Neuron (in vitro differentiated cells): ENCODE data around the gene IFNAR1.
"Not testable (repeated sequence)": the region's sequence is repeated elsewhere in the genome, so short reads cannot be mapped to it uniquely, and the experiment has no call there.

Source experiments
- H2AFZ ChIP-seq: one replicate; pipeline ENCODE4 v1.6.1; 2013; ENCODE audit warnings: low read depth, mild to moderate bottlenecking, inconsistent platforms, low read length, moderate library complexity
- H3K27me3 ChIP-seq: one replicate; pipeline ENCODE4 v1.6.1; 2013; ENCODE audit warnings: low read length; ENCODE audit not compliant: insufficient read depth
- H3K36me3 ChIP-seq: one replicate; pipeline ENCODE4 v1.6.1; 2013; ENCODE audit warnings: low read length; ENCODE audit not compliant: insufficient read depth
- H3K4me1 ChIP-seq: one replicate; pipeline ENCODE4 v1.6.1; 2013; ENCODE audit warnings: low read length; ENCODE audit not compliant: insufficient read depth
- H3K4me3 ChIP-seq: 2 replicates; pipeline ENCODE4 v1.5.1; 2013; ENCODE audit warnings: mild to moderate bottlenecking, low read length, moderate library complexity
- H3K9me3 ChIP-seq: one replicate; pipeline ENCODE4 v1.6.1; 2013; ENCODE audit warnings: low read length

Gene IFNAR1

DNA sequence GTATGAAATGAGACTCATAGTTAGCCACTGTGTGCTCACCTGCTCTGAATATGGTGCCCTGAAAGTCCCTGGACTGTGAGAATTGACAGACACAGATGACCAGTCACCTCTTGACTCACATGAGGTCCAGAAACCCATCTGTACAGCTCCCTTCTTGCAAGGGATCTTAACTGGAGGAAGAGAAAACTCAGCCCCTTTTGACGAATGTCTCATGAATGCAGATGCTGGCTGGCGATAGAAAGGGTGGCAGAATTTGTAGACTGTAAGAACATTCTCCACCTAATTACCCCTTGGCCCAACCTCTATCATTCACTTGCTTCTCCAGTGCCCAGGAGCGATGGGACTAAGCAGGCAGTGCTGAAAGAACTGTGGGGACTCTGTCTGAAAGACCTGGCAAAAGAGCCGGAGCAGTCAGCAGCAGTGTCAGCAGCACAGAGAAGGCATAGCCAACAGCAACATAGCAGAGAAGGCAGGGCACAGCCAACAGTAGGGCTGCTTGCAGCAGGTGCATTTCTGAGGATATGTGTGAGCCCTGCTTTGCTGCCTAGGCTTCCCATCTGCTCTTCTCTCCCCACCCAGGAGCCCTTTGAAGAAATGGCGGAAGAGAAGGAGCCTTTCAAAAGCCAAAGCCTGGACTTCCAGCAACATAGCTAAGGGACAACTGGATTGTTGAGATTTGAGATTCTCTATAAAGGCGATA, 52.6 kb downstream of the IFNAR1 start:
- Histone ChIP-seq H3K4me3 (no peak overlapping the region), H2AFZ (no peak overlapping the region), H3K9me3 (no peaks in the 10 kb centered on the region), H3K36me3 (no peaks in the 10 kb centered on the region), H3K27me3 (no peaks in the 10 kb centered on the region), H3K4me1 (no peaks in the 10 kb centered on the region)

DNA sequence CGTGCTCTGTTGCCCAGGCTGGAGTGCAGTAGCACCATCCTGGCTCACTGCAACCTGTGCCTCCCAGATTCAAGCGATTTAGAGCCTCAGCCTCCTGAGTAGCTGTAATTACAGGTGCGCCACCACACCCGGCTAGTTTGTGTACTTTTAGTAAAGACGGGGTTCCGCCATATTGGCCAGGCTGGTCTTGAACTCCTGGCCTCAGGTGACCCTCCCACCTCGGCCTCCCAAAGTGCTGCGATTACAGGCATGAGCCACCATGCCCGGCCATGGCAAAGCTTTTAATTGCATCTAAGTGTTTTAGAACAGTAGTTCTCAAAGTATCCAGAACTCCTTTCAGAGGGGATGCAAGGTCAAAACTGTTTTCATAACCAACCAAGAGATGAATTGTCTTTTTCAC, 53.3 kb downstream of the IFNAR1 start:
- Histone ChIP-seq H3K4me3 (no peak overlapping the region), H3K4me1 (peaks cover 2% of the 10 kb centered on the region)

DNA sequence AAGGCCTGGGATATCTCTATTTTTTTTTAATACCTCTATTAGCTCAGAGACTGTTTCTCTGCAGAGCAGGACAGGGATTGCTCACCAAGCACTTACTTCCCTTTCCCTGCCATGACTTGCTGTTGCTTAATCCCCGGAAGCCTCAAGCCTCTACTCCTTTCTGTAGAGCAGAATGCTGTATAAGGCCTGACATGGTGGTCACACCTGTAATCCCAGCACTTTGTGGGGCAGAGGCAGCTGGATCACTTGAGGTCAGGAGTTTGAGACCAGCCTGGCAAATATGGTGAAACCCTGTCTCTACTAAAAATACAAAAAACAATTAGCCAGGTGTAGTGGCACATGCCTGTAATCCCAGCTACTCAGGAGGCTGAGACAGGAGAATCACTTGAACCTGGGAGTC, 55.2 kb downstream of the IFNAR1 start:
- not testable (repeated sequence) for H3K9me3 ChIP-seq, H3K27me3 ChIP-seq, H3K4me3 ChIP-seq, H3K4me1 ChIP-seq, H3K36me3 ChIP-seq, H2AFZ ChIP-seq

More for the DNA sequence above, 53.3 kb downstream of the IFNAR1 start:
- Histone ChIP-seq H3K9me3 (no peaks in the 10 kb centered on the region), H3K27me3 (no peaks in the 10 kb centered on the region), H2AFZ (no peak overlapping the region), H3K36me3 (no peaks in the 10 kb centered on the region)

DNA sequence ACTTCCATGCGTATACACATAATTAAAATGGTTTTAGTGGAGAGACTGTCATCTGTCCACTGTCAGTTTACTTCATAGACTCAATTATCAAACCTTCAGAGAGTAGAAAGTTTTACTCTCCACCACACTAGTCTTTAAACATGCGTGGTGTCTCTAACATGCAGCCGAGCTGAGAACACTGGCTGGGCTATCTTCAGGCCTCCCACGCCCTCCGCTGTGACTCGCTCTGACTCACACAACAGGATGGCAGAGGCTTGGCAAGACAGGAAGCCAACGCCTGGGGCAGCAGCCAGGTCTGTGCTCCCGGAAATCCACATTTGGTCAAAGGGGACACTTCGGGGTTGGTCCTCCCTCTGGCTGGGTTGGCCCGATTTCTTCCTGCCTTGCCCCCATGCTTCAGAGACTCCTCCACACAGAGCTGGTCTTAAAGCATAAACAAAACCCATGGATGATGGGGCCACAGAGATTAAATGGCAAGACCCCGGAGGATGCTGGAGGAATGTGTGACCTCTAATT, 55.8 kb downstream of the IFNAR1 start:
- no peaks in the 10 kb centered on the region for H3K9me3 ChIP-seq
- no peak overlapping the region for H3K4me3 ChIP-seq
- H2AFZ ChIP-seq = no peak overlapping the region
- H3K27me3 ChIP-seq = no peaks in the 10 kb centered on the region
- no peaks in the 10 kb centered on the region for H3K36me3 ChIP-seq
- peaks cover 2% of the 10 kb centered on the region for H3K4me1 ChIP-seq

DNA sequence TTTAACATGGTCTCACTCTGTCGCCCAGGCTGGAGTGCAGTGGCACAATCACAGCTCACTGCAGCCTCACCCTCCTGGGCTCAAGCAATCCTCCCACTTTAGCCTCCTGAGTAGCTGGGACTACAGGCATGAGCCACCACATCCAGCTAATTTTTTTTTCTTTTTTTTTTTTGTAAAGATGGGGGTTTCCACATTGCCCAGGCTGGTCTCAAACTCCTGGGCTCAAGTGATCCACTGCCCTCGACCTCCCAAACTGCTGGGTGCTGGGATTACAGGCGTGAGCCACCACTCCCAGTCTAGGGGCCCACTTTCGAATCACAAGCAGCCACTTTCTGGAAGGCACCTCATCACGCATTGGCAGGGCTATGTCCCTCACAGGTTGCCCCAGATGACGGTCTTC, 56.6 kb downstream of the IFNAR1 start:
- H3K4me1 ChIP-seq, H3K36me3 ChIP-seq, H3K9me3 ChIP-seq, H3K4me3 ChIP-seq, H2AFZ ChIP-seq, H3K27me3 ChIP-seq: not testable (repeated sequence)

DNA sequence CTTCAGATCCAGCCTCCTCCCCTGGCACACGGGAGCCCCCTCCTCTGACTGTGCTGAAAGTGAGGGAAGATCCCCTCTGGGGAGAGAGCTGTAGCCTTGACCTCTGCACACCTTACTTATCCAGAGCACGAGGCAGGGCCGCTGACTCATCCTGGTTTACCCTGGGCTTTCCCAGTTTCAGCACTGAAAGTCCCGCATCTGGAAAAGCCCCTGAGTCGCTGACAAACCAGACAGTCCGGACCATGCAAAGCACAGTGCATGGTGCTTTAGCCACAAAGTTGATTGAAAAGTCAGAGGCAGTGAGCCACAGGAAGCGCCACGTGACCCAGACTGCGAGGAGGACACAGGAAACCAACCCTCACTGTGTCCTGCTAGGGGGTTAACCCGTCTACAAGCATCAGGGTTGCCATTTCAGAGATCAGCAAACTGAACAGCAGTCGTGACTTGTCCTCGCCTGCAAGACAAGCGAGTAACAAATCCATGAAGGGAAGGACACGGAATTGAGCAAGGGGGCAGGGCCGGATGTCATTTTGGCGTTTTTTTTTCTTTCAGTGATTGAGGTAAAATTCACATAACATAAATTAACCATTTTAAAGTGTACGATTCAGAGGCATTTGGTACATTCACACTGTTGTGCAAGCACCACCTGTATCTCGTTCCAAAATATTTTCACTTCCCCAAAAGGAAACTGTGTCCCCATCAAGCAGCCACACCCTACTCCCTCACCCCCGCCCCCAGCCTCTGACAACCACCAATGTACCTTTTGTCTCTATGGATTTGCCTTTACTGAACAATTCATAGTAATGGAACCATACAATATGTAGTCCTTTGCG, 58.5 kb downstream of the IFNAR1 start:
- Histone ChIP-seq H3K9me3 (no peaks in the 10 kb centered on the region), H3K4me3 (no peak overlapping the region), H2AFZ (no peak overlapping the region), H3K27me3 (no peaks in the 10 kb centered on the region), H3K36me3 (no peaks in the 10 kb centered on the region), H3K4me1 (peaks cover 2% of the 10 kb centered on the region)

DNA sequence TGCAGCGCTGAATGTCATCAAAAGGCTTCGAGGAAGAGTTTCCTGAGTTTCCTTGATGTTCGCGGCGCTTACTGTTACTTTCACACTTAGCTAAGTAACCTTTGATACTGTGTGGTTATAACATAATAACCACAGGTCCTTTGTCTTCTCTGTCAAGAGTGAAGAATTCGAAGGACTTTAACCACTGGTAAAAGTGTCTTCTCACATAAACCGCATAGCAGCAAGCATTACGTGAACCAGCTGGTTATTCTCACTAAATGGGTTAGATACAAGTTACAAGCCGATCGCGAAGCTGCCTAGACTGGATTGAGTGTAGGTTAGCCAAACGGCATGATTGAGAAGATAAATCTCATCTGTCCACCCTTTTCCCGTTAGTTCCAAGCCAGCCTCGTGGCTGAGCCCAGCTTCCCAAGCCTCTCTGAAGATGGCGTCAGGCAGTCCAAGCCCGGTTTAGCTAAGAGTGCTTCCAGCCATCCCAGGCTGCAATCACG, 60.1 kb downstream of the IFNAR1 start:
- no peaks in the 10 kb centered on the region for H3K36me3 ChIP-seq
- no peaks in the 10 kb centered on the region for H3K27me3 ChIP-seq
- H3K4me1 ChIP-seq = peaks cover 2% of the 10 kb centered on the region
- no peak overlapping the region for H3K4me3 ChIP-seq
- no peak overlapping the region for H2AFZ ChIP-seq
- no peaks in the 10 kb centered on the region for H3K9me3 ChIP-seq

DNA sequence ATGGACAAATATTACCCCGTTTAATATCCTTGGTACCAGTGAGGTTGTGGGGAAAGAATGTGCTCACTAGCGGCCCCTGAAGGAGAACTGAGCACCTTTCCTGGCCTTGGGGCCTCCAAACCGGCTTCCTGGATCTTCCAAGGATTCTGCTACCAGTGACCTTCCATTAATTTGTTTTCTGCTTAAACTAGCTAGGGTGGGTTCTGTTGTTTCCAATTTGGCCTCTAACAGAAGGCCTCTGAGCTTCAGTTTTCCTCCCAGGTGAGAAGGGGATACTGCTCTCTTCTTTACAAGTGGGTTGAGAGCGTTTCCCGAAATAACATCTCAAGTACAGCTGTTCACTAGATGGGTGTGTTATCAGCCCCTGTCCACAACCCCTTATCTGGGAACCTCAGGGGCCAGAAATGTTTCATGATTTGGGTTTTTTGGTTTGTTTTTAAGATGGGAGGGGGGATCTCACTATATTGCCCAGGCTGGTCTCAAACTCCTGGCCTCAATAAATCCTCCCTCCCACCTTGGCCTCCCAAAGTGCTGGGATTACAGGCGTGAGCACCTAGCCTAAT, 61.5 kb downstream of the IFNAR1 start:
- Histone ChIP-seq H3K27me3 (no peaks in the 10 kb centered on the region), H3K9me3 (no peaks in the 10 kb centered on the region), H2AFZ (no peak overlapping the region), H3K4me3 (no peak overlapping the region), H3K4me1 (peaks cover 2% of the 10 kb centered on the region), H3K36me3 (no peaks in the 10 kb centered on the region)

DNA sequence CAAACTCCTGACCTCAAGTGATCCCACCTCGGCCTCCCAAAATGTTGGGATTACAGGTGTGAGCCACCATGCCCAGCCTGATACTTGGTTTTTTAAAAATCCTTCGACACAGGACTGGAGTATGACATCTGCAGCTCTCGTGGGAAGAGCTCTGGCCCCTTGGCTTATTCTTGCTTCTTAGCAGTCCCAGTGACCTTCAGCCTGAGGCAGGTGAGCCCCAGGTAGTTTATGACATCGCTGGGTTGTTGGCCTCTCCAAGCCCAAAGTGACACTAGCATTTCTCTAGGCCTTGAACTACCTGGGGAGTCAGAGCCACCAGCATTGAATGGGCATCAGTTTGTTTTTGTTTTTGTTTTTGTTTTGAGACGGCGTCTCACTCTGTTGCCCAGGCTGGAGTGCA, 62.5 kb downstream of the IFNAR1 start:
- Histone ChIP-seq H3K27me3 (no peaks in the 10 kb centered on the region), H3K36me3 (no peaks in the 10 kb centered on the region), H3K4me1 (peaks cover 2% of the 10 kb centered on the region), H3K4me3 (no peak overlapping the region), H2AFZ (no peak overlapping the region), H3K9me3 (no peaks in the 10 kb centered on the region)

DNA sequence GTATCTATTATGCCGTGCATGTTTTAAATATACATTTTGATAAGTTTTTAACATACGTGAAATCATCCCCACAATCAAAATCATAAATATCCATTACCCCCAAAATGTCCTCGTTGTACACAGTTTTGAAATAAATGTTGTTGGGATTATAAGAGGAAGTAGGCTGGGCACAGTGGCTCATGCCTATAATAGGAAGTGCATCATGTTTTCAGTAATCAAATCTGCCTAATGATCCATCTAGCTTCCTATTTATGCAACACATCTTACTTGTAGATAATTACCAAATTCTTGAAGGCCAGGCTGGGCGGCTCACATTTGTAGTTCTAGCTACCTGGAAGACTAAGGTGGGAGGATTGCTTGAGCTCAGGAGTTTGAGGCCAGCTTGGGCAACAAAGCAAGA, 63.4 kb downstream of the IFNAR1 start:
- Histone ChIP-seq H3K4me3 (no peak overlapping the region), H3K36me3 (no peaks in the 10 kb centered on the region)

DNA sequence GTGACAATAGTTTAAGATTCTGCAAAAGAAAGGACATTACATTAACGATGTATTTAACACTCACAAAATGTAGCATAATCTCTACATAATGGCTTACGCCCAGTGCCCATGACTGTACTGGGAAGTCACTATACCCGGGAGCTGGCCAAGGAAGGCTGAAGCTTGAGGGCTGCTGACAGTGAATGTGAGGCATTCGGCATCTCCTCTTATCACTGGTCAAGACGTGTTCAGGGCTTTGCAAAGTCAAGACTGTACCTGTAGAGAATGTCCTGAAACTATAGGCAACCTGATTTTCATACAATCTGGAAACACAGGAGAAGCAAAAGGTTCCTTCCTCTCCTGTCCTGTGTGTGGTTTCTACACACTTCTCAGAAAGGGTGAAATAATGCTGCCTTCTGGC, 65.7 kb downstream of the IFNAR1 start:
- H3K27me3 ChIP-seq = no peaks in the 10 kb centered on the region
- H3K4me3 ChIP-seq = no peak overlapping the region
- H3K9me3 ChIP-seq = no peaks in the 10 kb centered on the region
- no peaks in the 10 kb centered on the region for H3K36me3 ChIP-seq
- H3K4me1 ChIP-seq = peaks cover under 1% of the 10 kb centered on the region
- H2AFZ ChIP-seq = no peak overlapping the region

More for the DNA sequence above, 63.4 kb downstream of the IFNAR1 start:
- H2AFZ ChIP-seq = no peak overlapping the region
- H3K27me3 ChIP-seq = no peaks in the 10 kb centered on the region
- no peaks in the 10 kb centered on the region for H3K9me3 ChIP-seq
- no peaks in the 10 kb centered on the region for H3K4me1 ChIP-seq

DNA sequence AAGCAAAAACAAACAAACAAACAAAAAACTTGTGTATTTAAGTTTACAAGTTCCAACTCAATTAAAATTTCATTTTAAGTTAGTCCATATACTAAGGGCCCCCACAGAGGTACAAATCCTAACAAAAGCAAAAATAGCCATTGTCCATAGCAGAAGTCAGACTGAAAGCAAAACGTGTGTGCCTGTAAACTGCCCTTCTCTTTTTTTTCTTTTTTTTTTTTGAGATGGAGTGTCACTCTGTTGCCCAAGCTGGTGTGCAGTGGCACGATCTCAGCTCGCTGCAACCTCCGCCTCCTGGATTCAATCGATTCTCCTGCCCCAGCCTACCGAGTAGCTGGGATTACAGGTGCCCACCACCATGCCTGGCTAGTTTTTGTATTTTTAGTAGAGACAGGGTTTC, 66.9 kb downstream of the IFNAR1 start:
- Histone ChIP-seq H3K36me3 (no peaks in the 10 kb centered on the region), H3K27me3 (no peaks in the 10 kb centered on the region), H3K4me3 (no peak overlapping the region), H2AFZ (no peak overlapping the region), H3K4me1 (peaks cover 7% of the 10 kb centered on the region), H3K9me3 (no peaks in the 10 kb centered on the region)

DNA sequence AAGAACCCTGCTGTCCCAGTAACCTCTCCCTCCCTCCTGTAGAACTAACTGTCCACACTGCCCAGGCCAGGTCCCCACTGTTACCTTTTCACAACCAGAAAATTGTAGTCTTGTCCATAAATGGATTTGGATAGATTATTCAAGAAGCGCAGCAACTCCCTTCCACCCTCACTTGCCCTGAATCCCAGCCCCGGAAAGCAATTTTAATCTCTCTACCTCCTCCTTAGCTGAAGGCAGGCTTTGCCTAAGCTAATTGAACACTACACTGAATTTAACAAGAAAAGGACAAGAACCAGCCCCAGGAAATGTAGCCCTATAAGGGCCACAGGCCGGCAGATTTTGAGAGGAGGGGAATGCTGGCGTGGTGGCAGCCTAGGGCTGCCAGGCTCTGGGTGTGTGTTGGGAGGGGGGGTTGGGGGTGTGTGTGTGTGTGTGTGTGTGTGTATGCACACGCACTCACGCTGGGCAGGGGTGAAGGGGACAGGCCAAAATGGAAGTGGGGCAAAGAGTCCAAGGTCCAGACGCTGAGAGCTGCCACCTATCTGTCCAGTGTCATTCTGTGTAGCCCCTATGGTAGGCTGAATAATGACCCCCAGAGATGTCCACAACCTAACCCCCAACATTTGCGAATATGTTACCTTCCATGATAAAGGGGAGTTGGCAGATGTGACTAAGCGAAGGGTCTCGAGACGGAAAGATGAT, 67.7 kb downstream of the IFNAR1 start:
- no peak overlapping the region for H2AFZ ChIP-seq
- no peaks in the 10 kb centered on the region for H3K9me3 ChIP-seq
- H3K4me3 ChIP-seq = no peak overlapping the region
- H3K36me3 ChIP-seq = no peaks in the 10 kb centered on the region
- peaks cover 7% of the 10 kb centered on the region for H3K4me1 ChIP-seq
- no peaks in the 10 kb centered on the region for H3K27me3 ChIP-seq
